OCI-LY3 (cell line): ENCODE measurements around the gene GNAQ.

ENCODE experiments used
- H2AFZ ChIP-seq: fragments of 200-600, 300-600 bp; shearing (Covaris generic); 2 replicates; pipeline ENCODE4 v1.6.0; 2014; ENCODE audit warnings: antibody characterized with exemption, low read depth, low read length
- H3K27ac ChIP-seq: fragments of 200-600, 300-600 bp; sonication (generic); 2 replicates; pipeline ENCODE4 v1.5.1; 2014; ENCODE audit warnings: mild to moderate bottlenecking, low read length, moderate library complexity, mixed read lengths
- H3K27me3 ChIP-seq: fragments of 200-600, 300-600 bp; sonication (generic); 2 replicates; pipeline ENCODE4 v1.6.1; 2014; ENCODE audit warnings: low read depth, low read length, mixed read lengths
- H3K36me3 ChIP-seq: fragments of 200-600, 300-600 bp; sonication (generic); replicated peaks from 2 replicates; pipeline ENCODE3; 2014; ENCODE audit warnings: low read depth, low read length, mixed read lengths
- H3K4me1 ChIP-seq: fragments of 300-600, 200-600 bp; sonication (generic); 2 replicates; pipeline ENCODE4 v1.6.1; 2014; ENCODE audit warnings: low read length, mixed read lengths
- H3K4me2 ChIP-seq: fragments of 200-600, 300-600 bp; sonication (generic); 2 replicates; pipeline ENCODE4 v1.6.1; 2014; ENCODE audit warnings: low read length, mixed read lengths
- H3K4me3 ChIP-seq: fragments of 300-600, 200-600 bp; sonication (generic); 2 replicates; pipeline ENCODE4 v1.5.1; 2014; ENCODE audit warnings: antibody characterized with exemption, mild to moderate bottlenecking, low read length, moderate library complexity
- H3K79me2 ChIP-seq: fragments of 300-600, 200-600 bp; shearing (Covaris generic); 2 replicates; pipeline ENCODE4 v1.6.1; 2014; ENCODE audit warnings: mild to moderate bottlenecking, low read length, mixed read lengths
- H3K9ac ChIP-seq: fragments of 300-600, 200-600 bp; shearing (Covaris generic); 2 replicates; pipeline ENCODE4 v1.6.0; 2014; ENCODE audit warnings: mild to moderate bottlenecking, low read length, moderate library complexity
- H3K9me3 ChIP-seq: fragments of 200-600, 300-600 bp; shearing (Covaris generic); 2 replicates; pipeline ENCODE4 v1.6.1; 2014; ENCODE audit warnings: low read length, mixed read lengths; ENCODE audit not compliant: insufficient read depth
- H4K20me1 ChIP-seq: fragments of 200-600, 300-600 bp; sonication (generic); 2 replicates; pipeline ENCODE4 v1.6.1; 2016; ENCODE audit warnings: low read length, mixed read lengths; ENCODE audit not compliant: insufficient read depth
- CTCF ChIP-seq: fragments of 200-600, 300-600 bp; sonication (generic); IDR thresholded peaks from 2 replicates; pipeline ENCODE4 v1.5.1; 2014; ENCODE audit warnings: antibody characterized with exemption, low read length, low read depth
- EZH2phosphoT487 ChIP-seq: fragments of 200-600 bp; shearing (Covaris generic); IDR thresholded peaks from 2 replicates; pipeline ENCODE4 v1.6.1; 2018; ENCODE audit warnings: antibody characterized with exemption, mixed run types, low read depth

Gene GNAQ

DNA sequence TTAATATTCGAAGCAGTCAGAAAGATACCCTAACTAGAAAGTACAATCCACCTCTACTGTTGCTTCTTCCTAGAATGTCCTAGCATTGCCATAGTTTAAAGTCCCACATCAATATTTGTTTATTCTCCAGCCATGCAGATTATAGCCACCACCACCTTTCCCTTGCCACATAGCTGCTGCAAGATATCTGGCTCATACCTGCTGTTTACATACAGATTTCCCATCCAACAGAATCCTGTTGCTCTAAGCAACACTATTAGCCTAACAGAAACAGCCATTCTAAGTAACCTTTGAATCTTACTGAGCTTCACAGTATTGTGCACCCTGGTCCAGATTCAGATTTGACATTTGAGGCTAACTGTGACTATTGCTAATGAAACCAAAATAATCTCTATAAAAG, 45.6 kb downstream of the GNAQ start:
- no peaks in the 10 kb centered on the region for H3K79me2 ChIP-seq
- no peak overlapping the region for H2AFZ ChIP-seq
- H4K20me1 ChIP-seq, result no peaks in the 10 kb centered on the region
- no peaks in the 10 kb centered on the region for H3K9me3 ChIP-seq
- no peak overlapping the region for H3K9ac ChIP-seq
- H3K36me3 ChIP-seq, result no peaks in the 10 kb centered on the region
- no peak overlapping the region for H3K4me3 ChIP-seq
- H3K4me2 ChIP-seq, result no peak overlapping the region
- no peak for TF ChIP-seq CTCF
- TF ChIP-seq EZH2phosphoT487, result no peak
- peaks cover 8% of the 10 kb centered on the region for H3K4me1 ChIP-seq
- no peak overlapping the region for H3K27ac ChIP-seq
- H3K27me3 ChIP-seq, result no peaks in the 10 kb centered on the region

GRCh38 chr9:77983320-77983662, 48.3 kb downstream of the GNAQ start:
- Histone ChIP-seq H3K4me2 (no peak overlapping the region), H3K9me3 (no peaks in the 10 kb centered on the region), H2AFZ (no peak overlapping the region), H3K36me3 (no peaks in the 10 kb centered on the region), H3K4me3 (no peak overlapping the region), H3K9ac (no peak overlapping the region), H3K79me2 (no peaks in the 10 kb centered on the region), H3K27ac (no peak overlapping the region), H3K27me3 (no peaks in the 10 kb centered on the region), H3K4me1 (peaks cover 11% of the 10 kb centered on the region), H4K20me1 (no peaks in the 10 kb centered on the region)
- TF ChIP-seq EZH2phosphoT487, result no peak
- no peak for TF ChIP-seq CTCF

- H3K9me3 ChIP-seq, result no peaks in the 10 kb centered on the region
- H3K9ac ChIP-seq, result no peak overlapping the region
- H3K4me3 ChIP-seq, result no peak overlapping the region
- no peaks in the 10 kb centered on the region for H3K36me3 ChIP-seq
- H2AFZ ChIP-seq, result no peak overlapping the region
- no peaks in the 10 kb centered on the region for H3K27me3 ChIP-seq
- H3K4me2 ChIP-seq, result no peak overlapping the region
- TF ChIP-seq EZH2phosphoT487 (no peak), CTCF (no peak)
- peaks cover 13% of the 10 kb centered on the region for H3K4me1 ChIP-seq
- H4K20me1 ChIP-seq, result no peaks in the 10 kb centered on the region
- no peaks in the 10 kb centered on the region for H3K79me2 ChIP-seq
- no peak overlapping the region for H3K27ac ChIP-seq
Measured at GRCh38 chr9:77982581-77983319, 48.9 kb downstream of the GNAQ start.

- Histone ChIP-seq H4K20me1 (no peaks in the 10 kb centered on the region), H3K4me2 (no peak overlapping the region), H3K79me2 (no peaks in the 10 kb centered on the region)
Measured at GRCh38 chr9:77981907-77982306, 49.7 kb downstream of the GNAQ start.

More at GRCh38 chr9:77981907-77982306, 49.7 kb downstream of the GNAQ start:
- Histone ChIP-seq H3K4me3 (no peak overlapping the region), H2AFZ (peak overlapping the region; percentile 68; the same call in 1 of the 2 replicates), H3K9ac (no peak overlapping the region), H3K4me1 (peaks cover 21% of the 10 kb centered on the region), H3K27ac (no peak overlapping the region), H3K27me3 (no peaks in the 10 kb centered on the region), H3K36me3 (no peaks in the 10 kb centered on the region), H3K9me3 (no peaks in the 10 kb centered on the region)
- no peak for TF ChIP-seq EZH2phosphoT487
- TF ChIP-seq CTCF, result no peak
